Pericardium fibroblast (primary cell): Measurements from ENCODE around the gene CLEC1B. TPM values are rescaled to one million over a fixed set of nuclear protein-coding genes. Genes with fewer than 3 reads are reported as not detected.

ENCODE experiments used
- total RNA-seq: library from RNA; depleted of rRNA; stranded (reverse); fragments of >200 nt; gene quantifications from 2 replicates; pipeline ENCODE4 v1.2.3, GENCODE V29; 2015

Gene CLEC1B
- total RNA-seq = not detected in 2 replicates

DNA sequence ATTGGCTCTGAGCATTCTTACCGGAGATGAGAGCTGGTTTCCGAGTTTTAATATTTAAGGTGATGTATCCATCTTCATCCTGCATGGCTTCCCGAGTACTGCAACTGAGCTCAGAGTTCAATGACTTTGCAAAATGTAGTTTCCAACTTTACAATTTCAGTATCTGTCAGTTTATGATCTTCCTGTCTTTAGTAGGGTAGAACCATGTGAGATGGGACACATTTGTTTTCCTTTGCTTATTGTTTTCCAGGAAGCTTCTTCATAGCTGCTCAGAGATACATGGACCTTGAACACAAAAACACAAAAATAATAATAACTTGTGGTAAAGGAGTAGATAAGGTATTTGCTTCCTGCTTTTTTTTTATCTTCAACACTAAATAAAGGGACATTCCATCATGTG, at the start of gene CLEC1B:
Gene CLEC1B, minus strand, starts transcription at position 106 of the 400 bp plus-strand sequence. Its CDS starts 21 bp downstream, at position 85.

DNA sequence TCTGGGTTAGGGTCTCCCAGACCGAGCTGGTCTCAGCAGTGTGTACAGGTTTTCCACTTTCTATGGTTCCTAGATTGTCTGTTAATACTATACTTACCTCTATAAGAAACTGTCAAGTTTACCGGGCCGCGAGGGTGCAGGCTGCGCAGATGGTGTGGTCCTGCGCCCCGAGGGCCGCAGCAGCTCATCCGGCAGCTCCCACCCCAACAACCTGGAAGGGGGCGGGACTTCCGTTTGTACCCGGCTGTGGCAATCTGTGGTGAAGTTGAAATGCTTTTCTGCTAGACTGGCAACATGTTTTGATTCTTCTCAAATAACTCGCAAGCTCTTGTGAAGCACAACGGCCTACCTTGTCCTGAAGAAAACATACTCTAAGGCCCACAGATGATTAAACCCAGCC, 31.5 kb upstream of the CLEC1B start, which contains the start of gene CLEC9A:
Gene CLEC9A, plus strand, starts transcription at position 237 of the 400 bp plus-strand sequence. CDS start 22,006 bp downstream, outside the sequence.

DNA sequence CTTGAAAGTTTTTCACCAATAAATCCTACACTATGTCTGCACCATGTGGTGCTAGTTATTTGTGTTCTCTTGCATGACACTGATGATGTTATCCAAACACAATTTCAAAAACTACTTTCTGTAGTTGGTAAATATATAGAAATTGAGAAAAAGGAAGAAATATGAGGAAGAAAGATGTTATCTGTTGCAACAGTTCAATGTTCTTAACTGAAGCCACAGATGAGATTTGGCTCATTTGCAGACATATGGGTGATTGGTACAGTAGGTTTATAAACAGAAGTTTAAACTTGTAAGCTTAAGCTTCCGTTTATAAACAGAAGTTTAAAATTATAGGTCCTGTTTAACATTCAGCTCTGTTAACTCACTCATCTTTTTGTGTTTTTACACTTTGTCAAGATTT, 27.7 kb downstream of the CLEC1B start, which contains the start of gene CLEC12A:
Gene CLEC12A, plus strand, starts transcription at position 229 of the 400 bp plus-strand sequence. CDS start 188 bp downstream, outside the sequence.

Other genes starting within 250 kb of the CLEC1B start
- gene CD69, start 238.2 kb downstream of the CLEC1B start, total RNA-seq = not detected in 2 replicates
- 3.0 TPM in 1 of 2 replicates, not detected in the other for gene KLRF1, start 171.6 kb downstream of the CLEC1B start, total RNA-seq
- gene CLEC2B, start 129.8 kb downstream of the CLEC1B start, total RNA-seq = 4.0 and 11.4 TPM in 2 replicates
- not detected in 2 replicates for gene KLRF2, start 117.6 kb downstream of the CLEC1B start, total RNA-seq
- not detected in 2 replicates for gene CLEC2A, start 66.8 kb downstream of the CLEC1B start, total RNA-seq
- not detected in 2 replicates for gene CLEC12A, start 27.7 kb downstream of the CLEC1B start, total RNA-seq
- not detected in 2 replicates for gene CLEC12B, start 11.5 kb upstream of the CLEC1B start, total RNA-seq
- gene CLEC9A, start 31.6 kb upstream of the CLEC1B start, total RNA-seq = not detected in 2 replicates
- 0.09 and 0.23 TPM in 2 replicates for gene CLEC1A, start 99.9 kb upstream of the CLEC1B start, total RNA-seq
- not detected in 2 replicates for gene CLEC7A, start 131.1 kb upstream of the CLEC1B start, total RNA-seq
- 3.2 and 5.1 TPM in 2 replicates for gene OLR1, start 173.0 kb upstream of the CLEC1B start, total RNA-seq
- gene TMEM52B, start 179.9 kb upstream of the CLEC1B start, total RNA-seq = 0.17 and 0.82 TPM in 2 replicates
- gene GABARAPL1, start 213.8 kb upstream of the CLEC1B start, total RNA-seq = 45.0 and 48.0 TPM in 2 replicates